G401.6 (cell line): ENCODE results near the gene CHEK1.
A peak's percentile ranks its signal among the peaks of the same experiment; 100 is the strongest.

Source experiments
- FAIRE-seq: peaks from 2 replicates; lab custom pipeline; 2012; peaks lifted over from hg19 to GRCh38; lab: Jason Lieb, UNC

CHEK1 gene

DNA sequence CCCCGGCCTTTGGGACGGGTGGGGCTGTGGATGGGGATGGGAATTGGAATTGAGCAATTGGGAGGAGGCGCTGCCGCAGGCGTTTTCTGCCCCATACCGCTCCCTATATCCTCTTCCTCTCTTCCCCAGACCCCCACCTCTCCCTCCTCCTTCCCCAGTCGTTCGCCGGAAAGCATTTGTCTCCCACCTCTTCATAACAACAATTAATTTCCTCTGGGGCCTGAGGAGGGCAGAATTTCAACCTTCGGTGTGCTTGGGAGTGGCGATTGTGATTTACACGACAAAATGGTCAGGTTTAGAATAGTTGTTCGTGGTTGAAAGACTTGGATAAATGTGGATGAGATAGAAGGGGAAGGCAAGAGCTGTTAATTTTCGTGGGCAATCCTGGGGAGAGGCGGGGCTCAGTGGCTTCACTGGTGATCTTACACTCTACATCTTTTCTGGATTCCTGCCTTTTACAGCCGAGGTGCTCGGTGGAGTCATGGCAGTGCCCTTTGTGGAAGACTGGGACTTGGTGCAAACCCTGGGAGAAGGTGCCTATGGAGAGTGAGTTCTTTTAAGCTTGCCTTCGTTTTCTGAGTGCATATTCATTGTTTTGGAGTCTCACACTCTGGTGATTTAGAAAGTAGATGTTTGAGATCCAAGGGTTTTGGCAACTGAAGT, 1.5 kb downstream of the CHEK1 start:
- peak; percentile 95 for FAIRE-seq

DNA sequence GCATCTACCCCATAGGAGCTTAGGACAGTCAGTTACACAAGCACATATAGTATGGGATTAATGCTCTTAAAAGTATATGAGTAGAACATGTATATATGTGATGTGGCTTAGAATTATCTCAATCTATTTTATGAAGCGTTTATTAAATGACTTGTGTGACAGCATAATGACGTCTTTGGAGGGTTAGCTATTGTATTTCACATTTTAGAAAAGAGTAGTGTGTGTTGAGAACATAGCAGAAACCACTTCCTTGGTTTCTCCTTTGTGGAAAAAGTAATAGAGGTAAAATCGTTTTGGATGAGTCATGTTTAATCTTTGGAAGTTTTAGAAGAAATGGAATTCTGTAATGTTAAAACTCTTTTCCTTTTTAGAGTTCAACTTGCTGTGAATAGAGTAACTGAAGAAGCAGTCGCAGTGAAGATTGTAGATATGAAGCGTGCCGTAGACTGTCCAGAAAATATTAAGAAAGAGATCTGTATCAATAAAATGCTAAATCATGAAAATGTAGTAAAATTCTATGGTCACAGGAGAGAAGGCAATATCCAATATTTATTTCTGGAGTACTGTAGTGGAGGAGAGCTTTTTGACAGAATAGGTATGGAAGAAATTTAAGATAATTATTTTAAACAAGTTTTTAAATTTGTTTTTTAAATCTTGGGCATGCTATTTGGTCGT, 2.4 kb downstream of the CHEK1 start:
- FAIRE-seq, result no peak

DNA sequence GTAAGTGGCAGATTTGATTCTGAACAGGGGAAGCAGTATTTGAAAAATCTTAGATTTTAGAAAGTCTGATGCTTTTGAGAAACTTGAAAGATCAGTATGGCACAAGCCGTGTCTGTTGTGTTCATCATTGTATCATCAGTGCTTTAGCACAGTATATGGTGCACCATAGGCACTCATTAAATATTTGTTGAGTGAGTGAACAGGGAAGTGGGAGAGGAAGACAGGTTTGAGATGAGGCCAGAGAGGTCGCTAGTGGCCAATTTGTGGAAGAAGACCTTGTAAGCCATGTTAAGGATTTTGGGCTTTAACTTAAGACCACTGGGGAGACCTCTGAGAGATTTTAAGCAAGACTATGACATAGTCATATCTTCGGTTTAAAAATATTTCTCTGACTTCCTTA, 12.9 kb downstream of the CHEK1 start:
- no peak for FAIRE-seq

GRCh38 chr11:125638315-125638714, 13.4 kb downstream of the CHEK1 start:
- FAIRE-seq, result no peak

- no peak for FAIRE-seq
Observed at GRCh38 chr11:125645871-125646270, 20.9 kb downstream of the CHEK1 start.

GRCh38 chr11:125649465-125650166, 24.7 kb downstream of the CHEK1 start:
- no peak for FAIRE-seq

GRCh38 chr11:125662689-125663088, 37.7 kb downstream of the CHEK1 start:
- no peak for FAIRE-seq

DNA sequence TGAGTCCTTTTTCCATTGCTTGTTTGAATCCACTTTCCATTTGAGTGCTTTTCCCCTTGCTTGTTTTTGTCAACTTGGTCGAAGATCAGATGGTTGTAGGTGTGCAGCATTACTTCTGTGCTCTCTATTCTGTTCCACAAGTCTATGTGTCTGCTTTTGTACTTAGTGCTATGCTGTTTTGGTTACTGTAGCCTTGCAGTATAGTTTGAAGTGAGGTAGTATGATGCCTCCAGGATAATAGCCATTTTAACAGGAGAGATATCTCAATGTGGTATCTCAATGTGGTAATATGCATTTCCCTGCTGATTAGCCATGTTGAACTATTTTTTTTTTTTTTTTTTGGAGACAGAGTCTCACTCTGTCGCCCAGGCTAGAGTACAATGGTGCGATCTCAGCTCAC, 38.9 kb downstream of the CHEK1 start:
- no peak for FAIRE-seq

DNA sequence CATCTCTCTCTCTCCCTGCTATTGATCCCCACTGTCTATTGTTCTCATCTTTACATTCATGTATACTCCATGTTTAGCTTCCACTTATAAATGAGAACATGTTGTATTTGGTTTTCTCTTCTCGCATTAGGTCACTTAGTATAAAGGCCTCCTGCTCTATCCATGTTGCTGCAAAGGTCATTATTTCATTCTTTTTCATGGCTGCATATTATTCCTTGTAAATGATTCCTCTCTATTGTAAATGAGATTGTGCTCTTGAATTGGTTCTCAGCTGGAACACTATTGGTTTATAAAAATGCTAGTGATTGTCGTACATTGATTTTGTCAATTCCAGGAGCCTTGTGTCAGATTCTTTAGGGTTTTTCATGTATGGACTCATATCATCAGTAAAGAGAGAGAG, 42.2 kb downstream of the CHEK1 start:
- FAIRE-seq, result no peak

- FAIRE-seq, result no peak
Observed at GRCh38 chr11:125670172-125670571, 45.2 kb downstream of the CHEK1 start.

- no peak for FAIRE-seq
Observed at GRCh38 chr11:125671561-125671960, 46.6 kb downstream of the CHEK1 start.

DNA sequence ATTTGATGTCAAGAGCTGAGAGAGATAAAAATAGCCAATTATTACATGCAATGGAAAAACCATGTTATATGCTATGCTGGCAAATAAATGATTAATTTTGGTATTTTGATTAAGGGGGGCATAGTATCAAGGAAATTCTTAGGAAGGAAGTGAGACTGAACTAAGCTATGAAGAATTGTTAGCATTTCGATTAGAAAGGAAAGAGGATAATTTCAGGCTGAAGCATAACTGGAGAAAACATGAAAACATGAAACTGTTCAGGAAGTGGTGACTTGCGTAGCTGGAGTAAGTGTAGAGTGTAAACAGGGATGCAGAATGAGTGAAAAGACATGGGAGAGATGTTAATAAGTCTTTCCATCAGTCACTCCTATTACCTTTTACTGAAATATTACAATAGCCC, 49.2 kb downstream of the CHEK1 start:
- FAIRE-seq, result no peak

DNA sequence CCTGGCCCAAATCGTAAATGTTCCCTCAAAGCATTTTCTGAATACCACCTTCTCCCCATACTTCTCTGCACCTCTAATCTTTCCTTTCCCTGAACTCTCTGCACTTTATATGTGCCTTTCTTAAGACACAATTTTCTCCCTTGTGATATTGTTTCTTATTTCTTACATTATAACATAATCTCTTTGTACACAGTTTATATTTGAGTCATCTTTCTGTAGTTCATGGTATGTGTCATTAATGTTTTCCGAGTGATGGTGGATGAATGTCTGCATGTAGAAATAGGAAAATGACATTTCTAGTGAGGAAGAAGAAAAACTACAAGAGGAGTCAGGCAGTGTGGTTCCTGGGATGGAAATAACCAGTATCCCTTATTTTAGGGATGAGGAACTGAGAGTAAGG, 50.2 kb downstream of the CHEK1 start:
- FAIRE-seq, result no peak

DNA sequence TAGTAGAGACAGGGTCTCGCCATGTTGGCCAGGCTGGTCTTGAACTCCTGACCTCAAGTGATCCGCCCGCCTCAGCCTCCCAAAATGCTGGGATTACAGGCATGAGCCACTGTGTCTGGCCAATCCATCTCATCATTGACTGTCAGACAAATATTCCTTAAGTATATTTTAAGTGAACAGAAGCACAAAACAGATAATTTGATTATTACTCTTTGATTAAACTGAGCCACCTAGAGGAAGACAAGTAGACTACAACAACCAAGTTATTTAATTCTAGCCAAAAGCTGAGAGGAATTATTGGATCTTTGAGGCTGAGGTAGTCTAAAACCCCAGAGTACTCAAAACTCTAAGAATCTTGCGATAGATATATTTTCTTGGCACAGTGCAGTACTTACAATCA, 54.4 kb downstream of the CHEK1 start:
- peak; percentile 27 for FAIRE-seq

GRCh38 chr11:125679837-125680236, 54.9 kb downstream of the CHEK1 start:
- no peak for FAIRE-seq

- no peak for FAIRE-seq
Observed at GRCh38 chr11:125680747-125681146, 55.8 kb downstream of the CHEK1 start, which contains the start of gene ACRV1. Gene ACRV1, minus strand, starts transcription at chr11:125680847. Its CDS starts 67 bp downstream, at chr11:125680780.

GRCh38 chr11:125685228-125685627, 60.3 kb downstream of the CHEK1 start:
- no peak for FAIRE-seq

GRCh38 chr11:125688066-125688465, 63.1 kb downstream of the CHEK1 start:
- no peak for FAIRE-seq

GRCh38 chr11:125688632-125689031, 63.7 kb downstream of the CHEK1 start:
- FAIRE-seq, result no peak

GRCh38 chr11:125689274-125689859, 64.4 kb downstream of the CHEK1 start:
- FAIRE-seq, result no peak

DNA sequence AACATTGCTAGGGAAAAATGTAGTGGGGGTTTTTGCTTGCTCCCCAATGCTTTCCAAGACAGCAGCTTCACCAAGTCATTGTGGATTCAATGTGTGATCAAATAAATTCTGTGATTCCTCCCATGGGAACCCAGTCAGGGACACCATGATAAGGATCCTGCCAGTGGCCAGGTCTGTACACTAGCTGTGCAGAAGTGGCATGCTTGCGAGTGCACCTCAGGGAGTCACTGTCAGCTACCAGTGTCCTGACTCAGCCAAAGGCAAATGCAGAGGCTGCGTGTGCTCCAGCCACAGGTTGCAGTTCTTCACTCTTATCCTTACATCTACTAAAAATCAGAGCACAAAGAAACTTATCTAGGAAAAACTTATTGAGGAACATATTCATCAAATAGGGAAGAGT, 65.0 kb downstream of the CHEK1 start:
- FAIRE-seq, result no peak

DNA sequence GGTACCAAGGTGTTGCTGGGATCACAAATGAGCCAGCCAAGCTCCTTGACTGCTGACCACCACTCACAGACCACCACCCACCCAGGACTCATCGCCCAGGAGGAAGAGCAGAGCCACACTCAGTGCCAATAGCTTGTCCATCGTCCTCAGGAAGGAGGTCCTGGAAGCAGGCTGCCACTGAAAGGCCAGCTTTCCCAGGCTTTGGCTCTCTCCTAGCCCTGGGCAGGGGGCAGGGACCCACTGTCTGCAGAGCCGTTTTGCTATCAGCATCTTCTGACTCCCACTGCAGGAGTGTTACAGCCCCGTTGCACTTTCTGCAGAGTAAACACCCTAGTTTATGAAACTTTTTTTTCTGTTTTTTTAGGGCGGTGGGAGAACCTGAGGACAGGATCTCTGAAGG, 67.9 kb downstream of the CHEK1 start:
- FAIRE-seq, result no peak

DNA sequence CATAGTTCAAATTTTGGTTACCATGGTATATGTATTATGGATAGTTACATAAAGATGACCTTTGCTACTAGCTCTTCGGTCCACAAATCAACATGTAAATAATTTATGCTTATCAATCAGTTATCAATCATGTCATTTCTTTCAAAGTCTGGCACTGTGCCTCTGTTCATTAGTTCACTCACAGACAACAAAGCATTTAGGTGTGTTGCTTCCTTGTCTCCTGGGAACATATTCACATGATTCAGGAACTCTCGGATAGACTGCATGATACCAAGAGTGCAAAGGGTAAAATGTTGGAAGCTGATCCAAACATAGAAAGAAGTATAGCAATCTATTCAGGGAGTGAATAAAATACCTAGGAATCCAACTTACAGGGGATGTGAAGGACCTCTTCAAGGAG, 70.0 kb downstream of the CHEK1 start:
- no peak for FAIRE-seq
